H54 (cell line): ENCODE data around the gene PIK3CG.
"Not testable (repeated sequence)": the region's sequence is repeated elsewhere in the genome, so short reads cannot be mapped to it uniquely, and the experiment has no call there.

ENCODE experiments used
- DNase-seq: peaks from one replicate; pipeline ENCODE4 v3.0.0; 2011; ENCODE audit warnings: low spot score, mixed read lengths; ENCODE audit not compliant: insufficient read length
- FAIRE-seq: peaks from 3 replicates; lab custom pipeline; 2011; peaks lifted over from hg19 to GRCh38; lab: Jason Lieb, UNC
- POLR2A ChIP-seq: IDR thresholded peaks from 2 replicates; pipeline ENCODE4 v1.6.1; 2011; ENCODE audit warnings: low read depth, mild to moderate bottlenecking, low read length

The PIK3CG gene

GRCh38 chr7:106841896-106842390, 23.1 kb upstream of the PIK3CG start:
- no peak for TF ChIP-seq POLR2A
- FAIRE-seq = no peak
- no peak for DNase-seq

GRCh38 chr7:106844279-106844997, 20.6 kb upstream of the PIK3CG start:
- TF ChIP-seq POLR2A = no peak
- no peak for DNase-seq
- no peak for FAIRE-seq

GRCh38 chr7:106848049-106848448, 17.0 kb upstream of the PIK3CG start:
- no peak for TF ChIP-seq POLR2A
- FAIRE-seq = no peak
- no peak for DNase-seq

- no peak for TF ChIP-seq POLR2A
- FAIRE-seq = peak; percentile 30
- DNase-seq = peak; percentile 43
These were observed 16.1 kb upstream of the PIK3CG start for GRCh38 chr7:106848851-106849442.

- FAIRE-seq, DNase-seq: not testable (repeated sequence)
These were observed 13.4 kb upstream of the PIK3CG start for GRCh38 chr7:106851632-106852031.

GRCh38 chr7:106853250-106853908, 11.7 kb upstream of the PIK3CG start:
- FAIRE-seq = no peak

GRCh38 chr7:106855540-106856132, 9.4 kb upstream of the PIK3CG start:
- FAIRE-seq (no peak), DNase-seq (no peak)
- no peak for TF ChIP-seq POLR2A

More at GRCh38 chr7:106853250-106853908, 11.7 kb upstream of the PIK3CG start:
- no peak for DNase-seq
- no peak for TF ChIP-seq POLR2A

GRCh38 chr7:106858618-106859532, 6.2 kb upstream of the PIK3CG start:
- no peak for TF ChIP-seq POLR2A
- DNase-seq = no peak
- no peak for FAIRE-seq

GRCh38 chr7:106862317-106863089, 2.6 kb upstream of the PIK3CG start:
- no peak for TF ChIP-seq POLR2A
- FAIRE-seq (no peak), DNase-seq (no peak)

GRCh38 chr7:106863274-106863997, 1.6 kb upstream of the PIK3CG start:
- no peak for DNase-seq
- no peak for TF ChIP-seq POLR2A
- FAIRE-seq = no peak

- no peak for TF ChIP-seq POLR2A
- FAIRE-seq (no peak), DNase-seq (no peak)
These were observed 592 bp upstream of the PIK3CG start for GRCh38 chr7:106864298-106865081.
